RPMI8226 (cell line): ENCODE results near the gene POU5F1.
"Not testable (repeated sequence)": the region's sequence is repeated elsewhere in the genome, so short reads cannot be mapped to it uniquely, and the experiment has no call there.

Experiments
- DNase-seq: peaks from one replicate; pipeline ENCODE4 v3.0.0-alpha.2; 2015

Gene POU5F1

GRCh38 chr6:31170600-31170881, at the start of gene POU5F1:
Gene POU5F1, minus strand, starts transcription at chr6:31170682. Its CDS starts 62 bp downstream, at chr6:31170620.
- DNase-seq, result no peak

- DNase-seq, result no peak
These were observed 45.9 kb upstream of the POU5F1 start for GRCh38 chr6:31216208-31216898.

GRCh38 chr6:31215216-31215615, 44.7 kb upstream of the POU5F1 start:
- not testable (repeated sequence) for DNase-seq

- DNase-seq, result no peak
These were observed 44.0 kb upstream of the POU5F1 start for GRCh38 chr6:31214516-31214915.

- no peak for DNase-seq
These were observed 40.5 kb upstream of the POU5F1 start for GRCh38 chr6:31210741-31211532.

- no peak for DNase-seq
These were observed 39.6 kb upstream of the POU5F1 start for GRCh38 chr6:31210123-31210522.

- no peak for DNase-seq
These were observed 38.7 kb upstream of the POU5F1 start for GRCh38 chr6:31209137-31209536.

GRCh38 chr6:31208506-31208905, 38.0 kb upstream of the POU5F1 start:
- DNase-seq, result no peak

GRCh38 chr6:31205638-31206037, 35.2 kb upstream of the POU5F1 start:
- no peak for DNase-seq

GRCh38 chr6:31204751-31205145, 34.3 kb upstream of the POU5F1 start:
- no peak for DNase-seq

GRCh38 chr6:31203345-31203979, 33.0 kb upstream of the POU5F1 start:
- peak; percentile 83 for DNase-seq

GRCh38 chr6:31202259-31203166, 32.0 kb upstream of the POU5F1 start:
- DNase-seq, result peak; percentile 50

- not testable (repeated sequence) for DNase-seq
These were observed 28.6 kb upstream of the POU5F1 start for GRCh38 chr6:31199105-31199452.

GRCh38 chr6:31197559-31198305, 27.2 kb upstream of the POU5F1 start:
- peak; percentile 96 for DNase-seq

- not testable (repeated sequence) for DNase-seq
These were observed 26.0 kb upstream of the POU5F1 start for GRCh38 chr6:31196251-31197022.

- not testable (repeated sequence) for DNase-seq
These were observed 25.0 kb upstream of the POU5F1 start for GRCh38 chr6:31195308-31195979.

- DNase-seq, result no peak
These were observed 23.8 kb upstream of the POU5F1 start for GRCh38 chr6:31194061-31194834.

- DNase-seq, result no peak
These were observed 22.7 kb upstream of the POU5F1 start for GRCh38 chr6:31193206-31193605.

- DNase-seq, result peak; percentile 90
These were observed 22.1 kb upstream of the POU5F1 start for GRCh38 chr6:31192431-31193105.
